Tibial artery (tissue), 4 donors: ENCODE results near the gene ABCA2.

Experiments used
- DNase-seq, 2 donors: peaks; one replicate each; pipeline ENCODE4 v3.0.0-alpha.2; 2019
- H3K27ac ChIP-seq, 2 donors: fragments of 200-600 bp; sonication (generic) in 1 of 2; 1 replicate in 1 of 2; 2 replicates in 1 of 2; pipeline ENCODE4 v1.5.1; 2018 to 2019; ENCODE audit warnings: mild to moderate bottlenecking in 1 of 2
- H3K27me3 ChIP-seq, 2 donors: fragments of 200-600 bp; sonication (generic) in 1 of 2; one replicate each; pipeline versions ENCODE4 v1.5.1 to v1.6.0; 2016 to 2019
- H3K36me3 ChIP-seq, 3 donors: fragments of 200-600 bp; sonication (generic) in 2 of 3; one replicate each; pipeline ENCODE4 v1.5.1; 2016 to 2019; ENCODE audit warnings: mild to moderate bottlenecking in 2 of 3
- H3K4me1 ChIP-seq, 4 donors: fragments of 200-600 bp; sonication (generic) in 2 of 4; 1 replicate in 3 of 4; 2 replicates in 1 of 4; pipeline ENCODE4 v1.5.1; 2016 to 2019
- H3K4me3 ChIP-seq, 2 donors: fragments of 200-600 bp; sonication (generic) in 1 of 2; 1 replicate in 1 of 2; 2 replicates in 1 of 2; pipeline ENCODE4 v1.5.1; 2018 to 2019; ENCODE audit warnings: mild to moderate bottlenecking in 2 of 2
- H3K9me3 ChIP-seq, 3 donors: fragments of 200-600 bp; sonication (generic) in 1 of 3; one replicate each; pipeline ENCODE4 v1.5.1; 2016 to 2019
- CTCF ChIP-seq, 2 experiments: fragments of 200-600 bp in 1 of 2; fragments of 450-650 bp in 1 of 2; IDR thresholded peaks; one replicate each; pipeline ENCODE4 v1.5.1; 2017 to 2019; ENCODE audit warnings: antibody characterized with exemption in 2 of 2, mild to moderate bottlenecking in 1 of 2, moderate library complexity in 1 of 2
- intact Hi-C: fragments of 100-400 bp; cut with DNase I; formaldehyde crosslinking; loops from one replicate; pipeline ENCODE4 v1.15.0; 2023; ENCODE audit warnings: low total_unique reads

Gene ABCA2

GRCh38 chr9:136973618-136974617 is 54.1 kb downstream of the ABCA2 start:
- intact Hi-C loops, result no loop called here
- no peak for TF ChIP-seq CTCF (IDR thresholded peaks at IDR 0.05)

GRCh38 chr9:136972743-136973142 is 55.3 kb downstream of the ABCA2 start:
- Histone ChIP-seq H3K4me1 (peaks cover 0 to 12% (median 7%) of the 10 kb centered on the region in 4 donors), H3K27me3 (peaks cover 0 to 40% of the 10 kb centered on the region in 2 donors)

More at GRCh38 chr9:136973618-136974617, 54.1 kb downstream of the ABCA2 start:
- Histone ChIP-seq H3K27ac (no peak overlapping the region), H3K27me3 (peaks cover 0 to 34% of the 10 kb centered on the region in 2 donors), H3K9me3 (no peaks in the 10 kb centered on the region), H3K4me3 (no peak overlapping the region), H3K4me1 (peaks cover 0 to 23% (median 15%) of the 10 kb centered on the region in 4 donors), H3K36me3 (no peaks in the 10 kb centered on the region)
- DNase-seq, result no peak

GRCh38 chr9:136972335-136972734 is 55.7 kb downstream of the ABCA2 start:
- TF ChIP-seq CTCF (IDR thresholded peaks at IDR 0.05), result no peak
- H3K4me3 ChIP-seq, result no peak overlapping the region
- H3K9me3 ChIP-seq, result no peaks in the 10 kb centered on the region
- H3K36me3 ChIP-seq, result no peaks in the 10 kb centered on the region
- intact Hi-C loops, result no loop called here
- H3K27ac ChIP-seq, result no peak overlapping the region
- peaks cover 0 to 37% of the 10 kb centered on the region in 2 donors for H3K27me3 ChIP-seq
- H3K4me1 ChIP-seq, result peaks cover 0 to 9% (median 3%) of the 10 kb centered on the region in 4 donors
- no peak for DNase-seq

More at GRCh38 chr9:136972743-136973142, 55.3 kb downstream of the ABCA2 start:
- Histone ChIP-seq H3K27ac (no peak overlapping the region), H3K4me3 (no peak overlapping the region), H3K9me3 (no peaks in the 10 kb centered on the region), H3K36me3 (no peaks in the 10 kb centered on the region)
- no peak for TF ChIP-seq CTCF (IDR thresholded peaks at IDR 0.05)
- intact Hi-C loops, result no loop called here
- no peak for DNase-seq

- no peak for DNase-seq
- no peak for TF ChIP-seq CTCF (IDR thresholded peaks at IDR 0.05)
Observed at GRCh38 chr9:136971746-136972145, 56.3 kb downstream of the ABCA2 start.

GRCh38 chr9:136970361-136970760 is 57.7 kb downstream of the ABCA2 start:
- DNase-seq, result no peak
- Histone ChIP-seq H3K9me3 (no peaks in the 10 kb centered on the region), H3K36me3 (no peaks in the 10 kb centered on the region), H3K27ac (no peak overlapping the region), H3K4me1 (peaks cover 0 to 7% (median 1%) of the 10 kb centered on the region in 4 donors), H3K4me3 (no peak overlapping the region), H3K27me3 (peaks cover 0 to 39% of the 10 kb centered on the region in 2 donors)
- intact Hi-C loops, result no loop called here
- no peak for TF ChIP-seq CTCF (IDR thresholded peaks at IDR 0.05)

More at GRCh38 chr9:136971746-136972145, 56.3 kb downstream of the ABCA2 start:
- Histone ChIP-seq H3K4me1 (peaks cover 0 to 9% (median 2%) of the 10 kb centered on the region in 4 donors), H3K4me3 (no peak overlapping the region), H3K27ac (no peak overlapping the region), H3K27me3 (peaks cover 0 to 37% of the 10 kb centered on the region in 2 donors), H3K9me3 (no peaks in the 10 kb centered on the region), H3K36me3 (no peaks in the 10 kb centered on the region)
- intact Hi-C loops, result no loop called here
